Neural cell (in vitro differentiated cells): ENCODE measurements around the gene SYP.

ENCODE experiments used
- EP300 ChIP-seq: fragments of 450-650 bp; conservative IDR thresholded peaks from 2 replicates; pipeline ENCODE4 v1.6.1; 2014; ENCODE audit warnings: antibody characterized with exemption, mild to moderate bottlenecking, moderate library complexity; ENCODE audit not compliant: poor library complexity, severe bottlenecking
- MXI1 ChIP-seq: fragments of 450-650 bp; conservative IDR thresholded peaks from 2 replicates; pipeline ENCODE4 v1.6.1; 2014; ENCODE audit warnings: antibody characterized with exemption, mild to moderate bottlenecking; ENCODE audit not compliant: poor library complexity, severe bottlenecking
- POLR2AphosphoS5 ChIP-seq: IDR thresholded peaks from 2 replicates; pipeline ENCODE4 v1.6.1; 2012
- RAD21 ChIP-seq: fragments of 450-650 bp; conservative IDR thresholded peaks from 2 replicates; pipeline ENCODE4 v1.6.1; 2014; ENCODE audit warnings: antibody characterized with exemption, mild to moderate bottlenecking, moderate library complexity
- SMC3 ChIP-seq: fragments of 450-650 bp; conservative IDR thresholded peaks from 2 replicates; pipeline ENCODE4 v1.6.1; 2014; ENCODE audit warnings: antibody characterized with exemption, mild to moderate bottlenecking, moderate library complexity; ENCODE audit not compliant: poor library complexity
- TAF1 ChIP-seq: IDR thresholded peaks from 2 replicates; pipeline ENCODE4 v1.6.1; 2012; ENCODE audit warnings: low read depth
- TF ChIP-seq, protein P1 (sequence below): fragments of 450-650 bp; IDR thresholded peaks from 2 replicates; pipeline ENCODE4 v1.5.1; 2014; ENCODE audit warnings: antibody characterized with exemption, mild to moderate bottlenecking, moderate library complexity; ENCODE audit not compliant: poor library complexity, severe bottlenecking
- TF ChIP-seq, protein P2 (sequence below): IDR thresholded peaks from 2 replicates; pipeline ENCODE4 v1.6.1; 2012; ENCODE audit warnings: borderline replicate concordance

DNA sequence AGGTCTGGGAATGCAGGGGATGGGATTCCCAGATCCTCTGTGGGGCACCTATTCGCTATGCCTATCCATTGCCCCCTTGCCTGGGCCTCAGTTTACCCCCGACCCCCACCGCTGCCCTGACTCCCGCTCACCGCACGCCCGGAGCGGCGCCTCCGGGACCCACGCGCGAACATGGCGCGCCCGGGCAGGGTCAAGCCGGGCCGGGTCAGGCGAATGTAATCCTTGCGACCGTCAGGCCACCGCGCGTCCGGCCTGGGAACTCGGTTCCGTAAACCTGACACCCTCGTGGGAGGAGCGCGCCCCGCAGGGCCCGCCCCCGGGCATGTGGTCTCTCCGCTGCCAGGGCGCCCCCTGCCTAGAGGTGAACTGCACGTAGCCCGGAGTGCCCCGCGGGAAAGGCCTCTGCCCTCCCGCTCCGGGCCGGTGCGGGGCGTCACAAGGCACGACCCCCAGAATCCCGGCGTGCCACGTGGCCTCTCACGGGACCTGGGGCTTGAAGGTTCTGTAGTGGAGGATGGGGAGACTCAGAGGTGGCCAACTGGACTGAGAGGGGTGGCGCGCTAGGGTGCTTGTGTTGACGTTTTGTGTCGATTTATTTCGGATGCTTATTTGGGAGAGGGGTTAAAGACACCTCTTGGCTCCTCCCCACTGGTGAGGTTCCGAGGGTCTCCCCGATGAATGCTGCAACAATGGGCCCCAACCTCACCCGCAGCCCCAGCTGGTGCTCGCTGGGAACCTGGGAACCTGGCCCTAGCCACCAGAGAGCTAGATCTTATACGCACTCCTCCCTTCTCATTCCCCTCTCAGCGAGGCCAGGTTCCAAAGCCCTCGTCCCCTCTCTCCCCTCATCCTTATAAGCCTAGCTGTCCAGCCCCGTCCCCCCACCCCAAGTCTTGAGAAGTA lies 13.6 kb downstream of the SYP start, which contains the start of gene PRICKLE3:
- TF ChIP-seq, protein P1, sequence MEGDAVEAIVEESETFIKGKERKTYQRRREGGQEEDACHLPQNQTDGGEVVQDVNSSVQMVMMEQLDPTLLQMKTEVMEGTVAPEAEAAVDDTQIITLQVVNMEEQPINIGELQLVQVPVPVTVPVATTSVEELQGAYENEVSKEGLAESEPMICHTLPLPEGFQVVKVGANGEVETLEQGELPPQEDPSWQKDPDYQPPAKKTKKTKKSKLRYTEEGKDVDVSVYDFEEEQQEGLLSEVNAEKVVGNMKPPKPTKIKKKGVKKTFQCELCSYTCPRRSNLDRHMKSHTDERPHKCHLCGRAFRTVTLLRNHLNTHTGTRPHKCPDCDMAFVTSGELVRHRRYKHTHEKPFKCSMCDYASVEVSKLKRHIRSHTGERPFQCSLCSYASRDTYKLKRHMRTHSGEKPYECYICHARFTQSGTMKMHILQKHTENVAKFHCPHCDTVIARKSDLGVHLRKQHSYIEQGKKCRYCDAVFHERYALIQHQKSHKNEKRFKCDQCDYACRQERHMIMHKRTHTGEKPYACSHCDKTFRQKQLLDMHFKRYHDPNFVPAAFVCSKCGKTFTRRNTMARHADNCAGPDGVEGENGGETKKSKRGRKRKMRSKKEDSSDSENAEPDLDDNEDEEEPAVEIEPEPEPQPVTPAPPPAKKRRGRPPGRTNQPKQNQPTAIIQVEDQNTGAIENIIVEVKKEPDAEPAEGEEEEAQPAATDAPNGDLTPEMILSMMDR = no peak
- TF ChIP-seq RAD21 = no peak
- no peak for TF ChIP-seq POLR2AphosphoS5
- no peak for TF ChIP-seq EP300
- TF ChIP-seq, protein P2, sequence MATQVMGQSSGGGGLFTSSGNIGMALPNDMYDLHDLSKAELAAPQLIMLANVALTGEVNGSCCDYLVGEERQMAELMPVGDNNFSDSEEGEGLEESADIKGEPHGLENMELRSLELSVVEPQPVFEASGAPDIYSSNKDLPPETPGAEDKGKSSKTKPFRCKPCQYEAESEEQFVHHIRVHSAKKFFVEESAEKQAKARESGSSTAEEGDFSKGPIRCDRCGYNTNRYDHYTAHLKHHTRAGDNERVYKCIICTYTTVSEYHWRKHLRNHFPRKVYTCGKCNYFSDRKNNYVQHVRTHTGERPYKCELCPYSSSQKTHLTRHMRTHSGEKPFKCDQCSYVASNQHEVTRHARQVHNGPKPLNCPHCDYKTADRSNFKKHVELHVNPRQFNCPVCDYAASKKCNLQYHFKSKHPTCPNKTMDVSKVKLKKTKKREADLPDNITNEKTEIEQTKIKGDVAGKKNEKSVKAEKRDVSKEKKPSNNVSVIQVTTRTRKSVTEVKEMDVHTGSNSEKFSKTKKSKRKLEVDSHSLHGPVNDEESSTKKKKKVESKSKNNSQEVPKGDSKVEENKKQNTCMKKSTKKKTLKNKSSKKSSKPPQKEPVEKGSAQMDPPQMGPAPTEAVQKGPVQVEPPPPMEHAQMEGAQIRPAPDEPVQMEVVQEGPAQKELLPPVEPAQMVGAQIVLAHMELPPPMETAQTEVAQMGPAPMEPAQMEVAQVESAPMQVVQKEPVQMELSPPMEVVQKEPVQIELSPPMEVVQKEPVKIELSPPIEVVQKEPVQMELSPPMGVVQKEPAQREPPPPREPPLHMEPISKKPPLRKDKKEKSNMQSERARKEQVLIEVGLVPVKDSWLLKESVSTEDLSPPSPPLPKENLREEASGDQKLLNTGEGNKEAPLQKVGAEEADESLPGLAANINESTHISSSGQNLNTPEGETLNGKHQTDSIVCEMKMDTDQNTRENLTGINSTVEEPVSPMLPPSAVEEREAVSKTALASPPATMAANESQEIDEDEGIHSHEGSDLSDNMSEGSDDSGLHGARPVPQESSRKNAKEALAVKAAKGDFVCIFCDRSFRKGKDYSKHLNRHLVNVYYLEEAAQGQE = no peak
- TF ChIP-seq TAF1 = no peak
- TF ChIP-seq MXI1 = no peak
- no peak for TF ChIP-seq SMC3
